GM13976 (cell line): ENCODE measurements around the gene GLCE.
"Not testable (repeated sequence)": the region's sequence is repeated elsewhere in the genome, so short reads cannot be mapped to it uniquely, and the experiment has no call there.

Experiments
- DNase-seq: peaks from one replicate; pipeline ENCODE4 v3.0.0; 2012; ENCODE audit warnings: low spot score
- CTCF ChIP-seq: IDR thresholded peaks from 2 replicates; pipeline ENCODE4 v1.5.1; 2012; ENCODE audit warnings: borderline replicate concordance, mild to moderate bottlenecking; ENCODE audit not compliant: insufficient read depth; ENCODE audit errors: extremely low read depth, missing control alignments, control extremely low read depth
- in situ Hi-C: fragments of 300-500 bp; cut with MboI; formaldehyde crosslinking; loops from one replicate; pipeline ENCODE4 v1.12.0; 2022; ENCODE audit warnings: low sequenced_read_pairs, mixed read lengths, inconsistent platforms; ENCODE audit not compliant: unreplicated experiment

The GLCE gene

GRCh38 chr15:69149163-69149562 lies 11.3 kb upstream of the GLCE start:
- no peak for TF ChIP-seq CTCF
- in situ Hi-C loops, result no loop called here
- DNase-seq, result no peak

- in situ Hi-C loops, result no loop called here
These were observed 10.6 kb upstream of the GLCE start for GRCh38 chr15:69149803-69150202.

GRCh38 chr15:69150336-69150735 lies 10.1 kb upstream of the GLCE start:
- TF ChIP-seq CTCF, result no peak
- in situ Hi-C loops, result no loop called here
- no peak for DNase-seq

More at GRCh38 chr15:69149803-69150202, 10.6 kb upstream of the GLCE start:
- DNase-seq, result no peak
- TF ChIP-seq CTCF, result no peak

- no peak for DNase-seq
- in situ Hi-C loops, result no loop called here
- no peak for TF ChIP-seq CTCF
These were observed 9.6 kb upstream of the GLCE start for GRCh38 chr15:69150841-69151240.

GRCh38 chr15:69153046-69153445 lies 7.4 kb upstream of the GLCE start:
- in situ Hi-C loops, result no loop called here
- TF ChIP-seq CTCF, result no peak
- no peak for DNase-seq

GRCh38 chr15:69153587-69153986 lies 6.8 kb upstream of the GLCE start:
- in situ Hi-C loops, result not testable (repeated sequence)

GRCh38 chr15:69154078-69154477 lies 6.4 kb upstream of the GLCE start:
- in situ Hi-C loops, result no loop called here
- DNase-seq, result no peak
- no peak for TF ChIP-seq CTCF

More at GRCh38 chr15:69153587-69153986, 6.8 kb upstream of the GLCE start:
- not testable (repeated sequence) for DNase-seq
